ENCODE measurements around the gene METTL8.
"Not testable (repeated sequence)": the region's sequence is repeated elsewhere in the genome, so short reads cannot be mapped to it uniquely, and the experiment has no call there.

Gene METTL8

GRCh38 chr2:171401947-171402346, 31.8 kb downstream of the METTL8 start:
- DNase-seq (ENCODE audit: low spot score), result no peak

DNA sequence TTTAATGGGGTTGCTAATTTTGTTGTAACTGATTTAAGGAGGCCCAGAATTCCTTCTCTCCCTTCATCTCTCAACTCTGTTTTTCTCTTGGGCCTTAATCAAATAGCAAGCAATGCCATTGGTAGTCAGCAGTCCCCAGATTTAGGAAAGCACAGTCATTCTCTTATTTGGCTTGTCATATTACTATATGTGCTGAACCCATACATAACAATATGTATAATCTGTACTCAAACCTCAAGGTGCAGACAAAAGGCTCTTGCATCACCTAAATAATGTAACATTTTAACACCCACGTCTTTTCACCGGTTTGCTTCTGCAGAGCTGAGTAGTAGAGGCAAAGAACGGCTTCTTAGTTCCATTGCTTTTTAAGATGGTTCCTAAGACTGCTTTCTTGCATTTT, 33.4 kb downstream of the METTL8 start:
- no peak for DNase-seq (ENCODE audit: low spot score)

DNA sequence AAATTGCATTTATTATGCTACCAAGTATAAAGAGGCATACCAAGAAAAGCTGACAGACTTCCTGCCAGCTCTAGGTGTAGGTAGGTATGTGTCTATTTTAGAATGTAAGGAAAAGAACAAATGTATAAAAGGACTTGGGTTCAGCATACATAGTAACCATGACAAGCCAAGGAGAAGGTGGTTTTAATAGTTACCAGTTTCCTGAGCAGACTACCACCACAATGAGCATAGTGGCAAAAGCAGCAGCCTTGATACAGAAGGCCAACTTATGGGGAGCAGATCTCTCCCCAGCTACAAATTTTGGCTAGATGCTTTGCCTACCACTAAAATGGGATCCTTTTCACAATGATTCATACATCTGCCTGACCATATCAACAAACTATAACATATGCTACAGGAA, 34.5 kb downstream of the METTL8 start:
- no peak for DNase-seq (ENCODE audit: low spot score)

DNA sequence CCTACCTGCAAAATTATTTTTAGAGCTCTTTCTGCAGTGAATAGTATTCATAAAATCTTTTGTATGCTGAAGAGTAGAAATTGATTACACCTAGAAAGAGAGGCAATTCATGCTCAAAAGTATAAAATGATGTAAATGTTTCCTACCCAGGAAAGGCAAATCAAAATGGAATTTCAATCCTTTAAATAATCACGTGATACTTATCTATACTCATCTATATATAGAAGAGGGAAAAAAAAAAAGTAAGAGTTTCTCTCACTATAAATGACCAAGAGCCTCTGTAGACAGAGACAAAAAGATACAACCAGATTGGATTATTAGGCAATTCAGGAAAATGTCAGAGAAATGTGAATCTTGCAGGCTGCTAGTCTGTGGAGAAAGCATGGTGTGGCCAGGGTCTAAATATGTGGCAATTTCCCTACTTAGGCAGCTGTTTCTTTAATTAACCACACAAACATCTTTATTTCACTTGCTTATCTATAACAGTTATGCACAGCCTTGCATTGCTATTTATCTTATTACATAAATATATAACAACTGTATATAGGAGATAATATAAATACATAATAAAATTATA, 39.5 kb downstream of the METTL8 start:
- no peak for DNase-seq (ENCODE audit: low spot score)

- no peak for DNase-seq (ENCODE audit: low spot score)
These were observed 40.3 kb downstream of the METTL8 start for GRCh38 chr2:171393487-171393886.

GRCh38 chr2:171391532-171391931, 42.3 kb downstream of the METTL8 start:
- no peak for DNase-seq (ENCODE audit: low spot score)

- no peak for DNase-seq (ENCODE audit: low spot score)
These were observed 42.8 kb downstream of the METTL8 start for GRCh38 chr2:171390941-171391516.

DNA sequence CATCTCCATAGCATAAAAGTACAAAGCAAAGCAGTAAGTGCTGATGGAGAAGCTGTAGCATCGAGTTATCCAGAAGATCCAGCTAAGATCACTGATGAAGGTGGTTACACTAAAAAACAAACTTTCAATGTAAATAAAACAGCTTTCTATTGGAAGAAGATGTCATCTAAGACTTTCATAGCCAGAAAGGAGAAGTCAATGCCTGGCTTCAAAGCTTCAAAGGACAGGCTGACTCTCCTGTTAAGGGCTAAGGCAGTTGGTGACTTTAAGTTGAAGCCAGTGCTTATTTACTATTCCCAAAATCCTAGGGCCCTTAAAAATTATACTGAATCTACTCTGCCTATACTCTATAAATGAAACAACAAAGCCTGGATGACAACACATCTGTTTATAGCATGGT, 44.0 kb downstream of the METTL8 start:
- peak; percentile 15 for DNase-seq (ENCODE audit: low spot score)

DNA sequence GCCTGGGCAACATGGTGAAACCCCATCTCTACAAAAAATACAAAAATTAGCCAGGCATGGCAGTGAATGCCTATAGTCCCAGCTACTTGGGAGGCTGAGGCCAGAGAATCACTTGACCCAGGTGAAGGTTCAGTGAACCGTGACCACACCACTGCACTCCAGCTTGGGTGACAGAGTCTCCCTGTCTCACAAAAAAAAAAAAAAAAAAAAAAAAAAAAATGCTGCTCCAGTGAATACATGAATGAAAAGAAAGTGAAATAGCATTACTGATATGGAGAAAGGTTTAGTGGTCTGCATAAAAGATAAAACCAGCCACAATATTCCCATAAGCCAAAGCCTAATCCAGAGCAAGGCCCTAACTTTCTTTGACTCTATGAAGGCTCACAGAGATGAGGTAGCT, 44.5 kb downstream of the METTL8 start:
- DNase-seq (ENCODE audit: low spot score), result no peak

DNA sequence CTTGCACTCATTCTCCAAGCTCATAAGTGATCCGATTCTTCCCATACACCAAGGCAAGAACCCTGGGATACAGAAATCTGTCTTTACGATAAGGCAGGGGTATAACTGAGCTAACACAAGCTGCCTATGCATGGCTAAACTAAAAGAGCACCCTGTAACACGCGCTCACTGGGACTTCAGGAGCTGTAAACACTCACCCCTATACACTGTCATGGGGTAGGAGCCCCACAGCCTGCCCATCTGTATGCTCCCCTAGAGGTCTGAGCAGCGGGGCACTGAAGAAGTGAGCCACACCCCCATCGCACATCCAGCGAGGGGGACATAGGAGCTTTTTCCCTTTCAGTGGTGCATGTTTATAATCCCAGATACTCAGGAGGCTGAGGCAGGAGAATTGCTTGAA, 46.7 kb downstream of the METTL8 start:
- no peak for DNase-seq (ENCODE audit: low spot score)

- DNase-seq (ENCODE audit: low spot score), result no peak
These were observed 47.2 kb downstream of the METTL8 start for GRCh38 chr2:171386627-171387026.

DNA sequence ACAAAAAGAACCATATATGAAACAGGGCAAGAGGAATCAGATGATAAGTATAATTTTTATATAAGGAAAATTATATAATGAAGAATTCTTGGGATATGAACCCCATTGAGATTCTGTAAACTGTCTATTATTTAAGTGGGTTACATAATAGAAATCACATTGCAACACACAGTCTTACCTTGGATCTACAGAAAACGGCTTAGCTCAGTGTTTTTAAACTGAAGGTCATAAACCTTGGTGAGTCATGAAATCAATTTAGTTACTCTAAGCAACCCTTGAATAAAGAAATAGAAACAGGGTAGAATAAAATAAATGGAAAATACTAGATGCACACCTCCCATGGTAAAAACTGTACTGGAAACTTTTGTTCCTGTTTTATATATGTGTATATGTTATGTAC, 50.7 kb downstream of the METTL8 start:
- no peak for DNase-seq (ENCODE audit: low spot score)

GRCh38 chr2:171382175-171382574, 51.6 kb downstream of the METTL8 start:
- DNase-seq (ENCODE audit: low spot score), result not testable (repeated sequence)

DNA sequence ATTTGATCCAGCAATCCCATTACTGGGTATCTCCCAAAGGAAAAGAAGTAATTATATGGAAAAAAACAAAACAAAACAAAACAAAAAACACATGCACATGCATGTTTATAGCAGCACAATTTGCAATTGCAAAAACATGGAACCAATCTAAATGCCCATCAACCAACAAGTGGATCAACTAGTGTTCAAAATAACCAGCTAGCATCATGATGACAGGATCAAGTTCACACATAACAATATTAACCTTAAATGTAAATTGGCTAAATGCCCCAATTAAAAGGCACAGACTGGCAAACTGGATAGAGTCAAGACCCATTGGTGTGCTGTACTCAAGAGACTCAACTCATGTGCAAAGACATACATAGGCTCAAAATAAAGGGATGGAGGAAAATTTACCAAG, 55.9 kb downstream of the METTL8 start:
- DNase-seq (ENCODE audit: low spot score), result not testable (repeated sequence)

DNA sequence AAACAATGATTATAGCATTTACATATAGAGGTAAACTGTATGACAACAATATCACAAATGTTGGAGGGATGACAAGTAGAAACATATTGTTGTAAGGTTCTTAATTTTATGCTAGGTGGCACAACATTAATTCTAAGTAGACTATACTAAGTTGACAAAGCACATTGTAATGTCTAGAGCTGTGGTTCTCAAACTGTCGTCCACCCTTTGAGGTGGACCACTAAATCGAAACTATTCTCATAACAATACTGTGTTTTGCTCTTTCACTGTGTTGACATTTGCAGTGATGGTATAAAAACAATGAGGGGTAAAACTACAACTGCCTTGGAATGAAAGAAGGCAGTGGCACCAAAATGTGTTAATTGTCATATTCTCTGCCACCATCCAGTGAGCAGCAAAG, 66.1 kb downstream of the METTL8 start:
- no peak for DNase-seq (ENCODE audit: low spot score)

- no peak for DNase-seq (ENCODE audit: low spot score)
These were observed 68.0 kb downstream of the METTL8 start for GRCh38 chr2:171365778-171366177.

GRCh38 chr2:171365232-171365631, 68.6 kb downstream of the METTL8 start:
- DNase-seq (ENCODE audit: low spot score), result no peak

- no peak for DNase-seq (ENCODE audit: low spot score)
These were observed 71.4 kb downstream of the METTL8 start for GRCh38 chr2:171362396-171362795.

DNA sequence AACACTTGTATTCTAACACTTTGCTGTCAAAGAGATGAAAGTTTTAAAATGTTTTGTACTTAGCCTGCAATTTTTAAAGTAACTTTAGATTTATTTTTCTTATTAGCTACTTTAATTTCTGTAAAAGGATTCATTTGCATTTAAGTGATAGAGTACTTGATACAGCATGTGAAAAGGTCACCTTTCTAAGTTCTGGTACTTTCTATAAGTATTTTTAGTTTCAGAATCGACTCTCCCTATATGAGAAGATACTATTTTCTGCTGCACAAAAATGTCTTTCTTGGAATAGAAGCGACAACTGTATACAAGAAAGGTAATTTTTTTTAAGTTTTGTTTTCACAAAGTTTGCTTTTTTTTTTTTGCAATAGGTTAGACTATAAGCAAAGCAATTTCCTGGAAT, 72.9 kb downstream of the METTL8 start:
- no peak for DNase-seq (ENCODE audit: low spot score)

GRCh38 chr2:171353746-171354145, 80.0 kb downstream of the METTL8 start:
- DNase-seq (ENCODE audit: low spot score), result not testable (repeated sequence)

GRCh38 chr2:171348056-171348455, 85.7 kb downstream of the METTL8 start:
- no peak for DNase-seq (ENCODE audit: low spot score)

GRCh38 chr2:171347591-171348032, 86.2 kb downstream of the METTL8 start:
- DNase-seq (ENCODE audit: low spot score), result peak; percentile 58

DNA sequence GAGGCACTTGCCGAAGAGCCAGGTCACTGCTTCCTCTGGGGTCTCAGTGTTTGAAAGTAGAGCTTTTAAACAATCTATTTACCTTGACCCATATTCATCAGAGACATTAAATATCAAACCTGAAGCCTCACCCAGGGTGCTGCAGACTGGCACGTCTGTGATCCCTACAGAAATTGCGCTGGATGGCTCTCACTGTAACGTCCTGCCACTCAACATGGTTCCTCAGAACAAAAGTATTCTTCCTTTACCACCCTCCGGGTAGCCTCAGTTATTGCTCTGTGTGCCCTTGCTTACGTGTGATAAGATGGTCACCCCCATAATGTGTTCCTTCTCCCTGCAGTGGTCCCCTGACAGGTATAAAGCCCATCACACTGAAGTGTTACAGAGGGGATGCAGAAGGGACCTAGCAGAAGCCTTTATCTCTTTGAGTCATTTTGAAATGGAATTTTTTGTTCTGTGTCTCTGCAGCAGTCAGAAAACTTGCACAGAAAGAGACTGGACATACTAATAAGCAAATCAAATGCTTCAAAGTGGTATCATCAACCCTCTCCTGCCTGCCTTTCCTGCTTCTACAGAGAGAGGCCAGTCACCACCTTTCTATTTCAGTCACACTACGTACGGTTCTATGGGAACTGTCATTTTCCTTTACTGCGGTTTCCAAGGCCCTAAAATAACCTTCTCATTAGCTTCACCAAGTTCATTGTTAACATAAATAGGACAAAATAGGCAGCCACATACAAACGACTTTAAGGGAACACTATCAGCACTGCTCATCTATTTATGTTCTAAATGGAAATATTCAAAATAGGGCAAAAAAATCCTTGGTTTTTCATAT, 86.8 kb downstream of the METTL8 start:
- no peak for DNase-seq (ENCODE audit: low spot score)
